Heart left ventricle (tissue), 13 donors: ENCODE data around the gene CEACAM4.

ENCODE experiments used
- POLR2A ChIP-seq, 2 donors: fragments of 450-650 bp; IDR thresholded peaks; one replicate each; pipeline ENCODE4 v1.6.1; 2017; ENCODE audit warnings: antibody characterized with exemption in 2 of 2, mild to moderate bottlenecking in 2 of 2, moderate library complexity in 2 of 2
- TF ChIP-seq, protein P1 (sequence below), 12 donors: fragments of 200-600 bp; sonication (generic) in 4 of 12; IDR thresholded peaks; one replicate each; pipeline versions ENCODE4 v1.5.0 to v1.8.0; 2018 to 2022; ENCODE audit warnings: antibody characterized with exemption in 12 of 12, mild to moderate bottlenecking in 5 of 12
- donor health status: ischemic (EF 13 %, LVEDD 7.1; RV severe dilation, severe dysfunction).
- donor health status: DM: no; HTN: yes; CAD: no.
- donor health status: DM: no; HTN: no; CAD: no.
- donor health status: ischemic (EF 25% LVEDD 6.9; RV normal size, moderate dysfunction).
- donor health status: ischemic (EF 25% LVEDD 5.7; RV mildly dilated, moderate dysfunction).
- donor health status: ischemic (EF 35%, LVEDD 5.7; RV mildly dilated, moderate dysfunction).
- donor health status: nonischemic (EF 11% LVEDD 7.7; RV severe dilation, severe dysfunction).
- donor health status: DM: yes; HTN: yes; CAD: no.
- donor health status: PGD.
- donor health status: ischemic (EF 29% LVEDD 5.4; RV normal size, mild dysfunction).
- donor health status: nonischemic (EF 23%, LVEDD 6.1; RV moderate dilation, normal function).

DNA sequence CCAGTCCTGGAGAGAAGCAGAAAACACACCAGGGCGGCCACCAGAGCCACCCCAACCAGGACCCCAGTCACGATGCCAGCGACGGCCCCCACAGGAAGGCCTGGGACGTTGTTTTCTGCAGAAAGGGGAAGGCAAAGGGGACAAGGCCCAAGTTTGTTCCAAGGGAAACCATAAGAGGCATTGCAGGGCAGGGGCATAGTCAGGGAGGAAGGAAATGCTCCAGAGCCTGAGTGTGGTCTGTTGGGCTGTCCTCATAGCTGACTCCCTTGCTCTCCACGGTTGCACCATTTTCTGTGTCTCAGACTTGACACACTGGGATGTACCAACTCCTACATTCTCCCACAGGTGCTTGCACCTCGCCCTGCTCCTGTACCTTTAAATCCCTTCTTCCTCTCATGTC, 5.2 kb downstream of the CEACAM4 start:
- TF ChIP-seq, protein P1, sequence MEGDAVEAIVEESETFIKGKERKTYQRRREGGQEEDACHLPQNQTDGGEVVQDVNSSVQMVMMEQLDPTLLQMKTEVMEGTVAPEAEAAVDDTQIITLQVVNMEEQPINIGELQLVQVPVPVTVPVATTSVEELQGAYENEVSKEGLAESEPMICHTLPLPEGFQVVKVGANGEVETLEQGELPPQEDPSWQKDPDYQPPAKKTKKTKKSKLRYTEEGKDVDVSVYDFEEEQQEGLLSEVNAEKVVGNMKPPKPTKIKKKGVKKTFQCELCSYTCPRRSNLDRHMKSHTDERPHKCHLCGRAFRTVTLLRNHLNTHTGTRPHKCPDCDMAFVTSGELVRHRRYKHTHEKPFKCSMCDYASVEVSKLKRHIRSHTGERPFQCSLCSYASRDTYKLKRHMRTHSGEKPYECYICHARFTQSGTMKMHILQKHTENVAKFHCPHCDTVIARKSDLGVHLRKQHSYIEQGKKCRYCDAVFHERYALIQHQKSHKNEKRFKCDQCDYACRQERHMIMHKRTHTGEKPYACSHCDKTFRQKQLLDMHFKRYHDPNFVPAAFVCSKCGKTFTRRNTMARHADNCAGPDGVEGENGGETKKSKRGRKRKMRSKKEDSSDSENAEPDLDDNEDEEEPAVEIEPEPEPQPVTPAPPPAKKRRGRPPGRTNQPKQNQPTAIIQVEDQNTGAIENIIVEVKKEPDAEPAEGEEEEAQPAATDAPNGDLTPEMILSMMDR (IDR thresholded peaks at IDR 0.05), result no peak
- TF ChIP-seq POLR2A (IDR thresholded peaks at IDR 0.05), result no peak
